ENCODE data around the gene DDX17.

Gene DDX17

GRCh38 chr22:38465673-38466490 lies 40.2 kb downstream of the DDX17 start:
- Histone ChIP-seq H3K9ac (ENCODE audit: low read depth, low read length) (no peak overlapping the region), H3K9me3 (ENCODE audit: control insufficient read depth, insufficient read depth, low read length) (no peaks in the 10 kb centered on the region), H3K4me1 (ENCODE audit: insufficient read depth, low read length) (peaks cover 14% of the 10 kb centered on the region), H3K36me3 (ENCODE audit: insufficient read depth, low read length) (no peaks in the 10 kb centered on the region)

GRCh38 chr22:38464992-38465672 lies 41.0 kb downstream of the DDX17 start:
- Histone ChIP-seq H3K9ac (ENCODE audit: low read depth, low read length) (no peak overlapping the region), H3K36me3 (ENCODE audit: insufficient read depth, low read length) (no peaks in the 10 kb centered on the region), H3K9me3 (ENCODE audit: control insufficient read depth, insufficient read depth, low read length) (no peaks in the 10 kb centered on the region), H3K4me1 (ENCODE audit: insufficient read depth, low read length) (peaks cover 14% of the 10 kb centered on the region)

- Histone ChIP-seq H3K9me3 (ENCODE audit: control insufficient read depth, insufficient read depth, low read length) (no peaks in the 10 kb centered on the region), H3K9ac (ENCODE audit: low read depth, low read length) (peak overlapping the region; percentile 45; the same call in 1 of the 2 replicates), H3K4me1 (ENCODE audit: insufficient read depth, low read length) (peaks cover 12% of the 10 kb centered on the region), H3K36me3 (ENCODE audit: insufficient read depth, low read length) (no peaks in the 10 kb centered on the region)
Observed at GRCh38 chr22:38462960-38463784, 42.9 kb downstream of the DDX17 start.

GRCh38 chr22:38461414-38462081 lies 44.6 kb downstream of the DDX17 start:
- peaks cover 12% of the 10 kb centered on the region for H3K4me1 ChIP-seq (ENCODE audit: insufficient read depth, low read length)
- no peaks in the 10 kb centered on the region for H3K36me3 ChIP-seq (ENCODE audit: insufficient read depth, low read length)
- H3K9me3 ChIP-seq (ENCODE audit: control insufficient read depth, insufficient read depth, low read length) = no peaks in the 10 kb centered on the region
- H3K9ac ChIP-seq (ENCODE audit: low read depth, low read length) = peak overlapping the region; percentile 11; the same call in 1 of the 2 replicates

GRCh38 chr22:38461057-38461413 lies 45.1 kb downstream of the DDX17 start:
- Histone ChIP-seq H3K4me1 (ENCODE audit: insufficient read depth, low read length) (peaks cover 12% of the 10 kb centered on the region), H3K9ac (ENCODE audit: low read depth, low read length) (peak overlapping the region; percentile 11; the same call in 1 of the 2 replicates), H3K36me3 (ENCODE audit: insufficient read depth, low read length) (no peaks in the 10 kb centered on the region), H3K9me3 (ENCODE audit: control insufficient read depth, insufficient read depth, low read length) (no peaks in the 10 kb centered on the region)

GRCh38 chr22:38460426-38460840 lies 45.7 kb downstream of the DDX17 start:
- Histone ChIP-seq H3K9ac (ENCODE audit: low read depth, low read length) (no peak overlapping the region), H3K9me3 (ENCODE audit: control insufficient read depth, insufficient read depth, low read length) (no peaks in the 10 kb centered on the region), H3K4me1 (ENCODE audit: insufficient read depth, low read length) (peaks cover 12% of the 10 kb centered on the region), H3K36me3 (ENCODE audit: insufficient read depth, low read length) (no peaks in the 10 kb centered on the region)

- Histone ChIP-seq H3K9ac (ENCODE audit: low read depth, low read length) (no peak overlapping the region), H3K36me3 (ENCODE audit: insufficient read depth, low read length) (no peaks in the 10 kb centered on the region)
Observed at GRCh38 chr22:38456841-38457699, 49.0 kb downstream of the DDX17 start.

GRCh38 chr22:38456272-38456835 lies 49.8 kb downstream of the DDX17 start:
- Histone ChIP-seq H3K4me1 (ENCODE audit: insufficient read depth, low read length) (peaks cover 9% of the 10 kb centered on the region; the same call in 1 of the 2 replicates), H3K9me3 (ENCODE audit: control insufficient read depth, insufficient read depth, low read length) (no peaks in the 10 kb centered on the region), H3K9ac (ENCODE audit: low read depth, low read length) (peak overlapping the region; percentile 62; the same call in 1 of the 2 replicates), H3K36me3 (ENCODE audit: insufficient read depth, low read length) (no peaks in the 10 kb centered on the region)

More at GRCh38 chr22:38456841-38457699, 49.0 kb downstream of the DDX17 start:
- H3K4me1 ChIP-seq (ENCODE audit: insufficient read depth, low read length) = peaks cover 4% of the 10 kb centered on the region; the same call in 1 of the 2 replicates
- H3K9me3 ChIP-seq (ENCODE audit: control insufficient read depth, insufficient read depth, low read length) = no peaks in the 10 kb centered on the region

GRCh38 chr22:38455530-38456271 lies 50.4 kb downstream of the DDX17 start:
- Histone ChIP-seq H3K9me3 (ENCODE audit: control insufficient read depth, insufficient read depth, low read length) (no peaks in the 10 kb centered on the region), H3K4me1 (ENCODE audit: insufficient read depth, low read length) (peaks cover 15% of the 10 kb centered on the region), H3K9ac (ENCODE audit: low read depth, low read length) (peak overlapping the region; percentile 62; the same call in 1 of the 2 replicates), H3K36me3 (ENCODE audit: insufficient read depth, low read length) (no peaks in the 10 kb centered on the region)

- H3K4me1 ChIP-seq (ENCODE audit: insufficient read depth, low read length) = peaks cover 19% of the 10 kb centered on the region
- H3K9ac ChIP-seq (ENCODE audit: low read depth, low read length) = peak within 1 kb of the TSS; percentile 62
- no peaks in the 10 kb centered on the region for H3K36me3 ChIP-seq (ENCODE audit: insufficient read depth, low read length)
- no peaks in the 10 kb centered on the region for H3K9me3 ChIP-seq (ENCODE audit: control insufficient read depth, insufficient read depth, low read length)
Observed at GRCh38 chr22:38455076-38455529, 51.0 kb downstream of the DDX17 start, which contains the start of gene KCNJ4. Gene KCNJ4 (minus strand): TSS chr22:38455199. CDS start chr22:38428132, 27,067 bp downstream.

GRCh38 chr22:38454353-38455075 lies 51.6 kb downstream of the DDX17 start:
- peak overlapping the region; percentile 56 for H3K9ac ChIP-seq (ENCODE audit: low read depth, low read length)

GRCh38 chr22:38453996-38454352 lies 52.1 kb downstream of the DDX17 start:
- Histone ChIP-seq H3K9me3 (ENCODE audit: control insufficient read depth, insufficient read depth, low read length) (no peaks in the 10 kb centered on the region), H3K9ac (ENCODE audit: low read depth, low read length) (no peak overlapping the region; the same call in 1 of the 2 replicates), H3K4me1 (ENCODE audit: insufficient read depth, low read length) (peaks cover 21% of the 10 kb centered on the region), H3K36me3 (ENCODE audit: insufficient read depth, low read length) (no peaks in the 10 kb centered on the region)

More at GRCh38 chr22:38454353-38455075, 51.6 kb downstream of the DDX17 start:
- Histone ChIP-seq H3K4me1 (ENCODE audit: insufficient read depth, low read length) (peaks cover 21% of the 10 kb centered on the region), H3K9me3 (ENCODE audit: control insufficient read depth, insufficient read depth, low read length) (no peaks in the 10 kb centered on the region), H3K36me3 (ENCODE audit: insufficient read depth, low read length) (no peaks in the 10 kb centered on the region)
